HEK293 (cell line): ENCODE measurements around the gene TEAD3.

Source experiments
- BCL11A ChIP-seq: fragments of 450-650 bp; formaldehyde crosslinking; IDR thresholded peaks from 2 replicates; pipeline ENCODE4 v1.5.1; 2016; ENCODE audit warnings: low read depth, missing biosample characterization, missing genetic modification characterization
- HOXD13 ChIP-seq: sonication (generic); formaldehyde crosslinking; IDR thresholded peaks from 2 replicates; pipeline ENCODE4 v1.8.0; 2022; ENCODE audit warnings: missing genetic modification reagents, borderline replicate concordance
- KLF8 ChIP-seq: fragments of 450-650 bp; formaldehyde crosslinking; IDR thresholded peaks from 2 replicates; pipeline ENCODE4 v1.5.1; 2016; ENCODE audit warnings: missing biosample characterization, missing genetic modification characterization
- OVOL3 ChIP-seq: fragments of 450-650 bp; formaldehyde crosslinking; IDR thresholded peaks from 2 replicates; pipeline ENCODE4 v1.5.1; 2016; ENCODE audit warnings: missing biosample characterization, missing genetic modification characterization
- ZBTB1 ChIP-seq: fragments of 450-650 bp; formaldehyde crosslinking; IDR thresholded peaks from 2 replicates; pipeline ENCODE4 v1.5.1; 2016; ENCODE audit warnings: missing biosample characterization, missing genetic modification characterization
- ZBTB17 ChIP-seq: fragments of 450-650 bp; formaldehyde crosslinking; IDR thresholded peaks from 2 replicates; pipeline ENCODE4 v1.5.1; 2016; ENCODE audit warnings: missing biosample characterization, missing genetic modification characterization
- ZFP69B ChIP-seq: fragments of 450-650 bp; formaldehyde crosslinking; IDR thresholded peaks from 2 replicates; pipeline ENCODE4 v1.5.1; 2016; ENCODE audit warnings: missing biosample characterization, missing genetic modification characterization
- ZNF10 ChIP-seq: fragments of 450-650 bp; formaldehyde crosslinking; IDR thresholded peaks from 2 replicates; pipeline ENCODE4 v1.5.1; 2017; ENCODE audit warnings: missing biosample characterization, missing genetic modification characterization
- ZNF132 ChIP-seq: fragments of 450-650 bp; formaldehyde crosslinking; IDR thresholded peaks from 2 replicates; pipeline ENCODE4 v1.5.1; 2017; ENCODE audit warnings: missing biosample characterization, missing genetic modification characterization, borderline replicate concordance
- ZNF2 ChIP-seq: fragments of 450-650 bp; formaldehyde crosslinking; IDR thresholded peaks from 2 replicates; pipeline ENCODE4 v1.5.1; 2016; ENCODE audit warnings: missing biosample characterization, missing genetic modification characterization
- ZNF354C ChIP-seq: fragments of 450-650 bp; formaldehyde crosslinking; IDR thresholded peaks from 2 replicates; pipeline ENCODE4 v1.5.1; 2016; ENCODE audit warnings: missing biosample characterization, missing genetic modification characterization, low read depth, borderline replicate concordance
- ZNF416 ChIP-seq: fragments of 450-650 bp; formaldehyde crosslinking; IDR thresholded peaks from 2 replicates; pipeline ENCODE4 v1.5.1; 2016; ENCODE audit warnings: missing biosample characterization, missing genetic modification characterization
- ZNF433 ChIP-seq: fragments of 450-650 bp; formaldehyde crosslinking; IDR thresholded peaks from 2 replicates; pipeline ENCODE4 v1.5.1; 2016; ENCODE audit warnings: missing biosample characterization, missing genetic modification characterization, low read depth
- ZNF530 ChIP-seq: fragments of 450-650 bp; formaldehyde crosslinking; IDR thresholded peaks from 2 replicates; pipeline ENCODE4 v1.5.1; 2016; ENCODE audit warnings: low read depth, missing biosample characterization, missing genetic modification characterization
- ZNF548 ChIP-seq: fragments of 450-650 bp; formaldehyde crosslinking; IDR thresholded peaks from 2 replicates; pipeline ENCODE4 v1.5.1; 2016; ENCODE audit warnings: missing biosample characterization, missing genetic modification characterization
- ZNF549 ChIP-seq: fragments of 450-650 bp; IDR thresholded peaks from 2 replicates; pipeline ENCODE4 v1.5.1; 2018; ENCODE audit warnings: missing biosample characterization, missing genetic modification characterization, mild to moderate bottlenecking, inconsistent platforms, moderate library complexity
- ZNF629 ChIP-seq: fragments of 450-650 bp; formaldehyde crosslinking; IDR thresholded peaks from 2 replicates; pipeline ENCODE4 v1.5.1; 2017; ENCODE audit warnings: missing biosample characterization, missing genetic modification characterization
- TF ChIP-seq, protein P1 (sequence below): fragments of 450-650 bp; formaldehyde crosslinking; IDR thresholded peaks from 2 replicates; pipeline ENCODE4 v1.5.1; 2017; ENCODE audit warnings: missing biosample characterization, missing genetic modification characterization
- TF ChIP-seq, protein P2 (sequence below): fragments of 450-650 bp; formaldehyde crosslinking; IDR thresholded peaks from 2 replicates; pipeline ENCODE4 v1.5.1; 2016; ENCODE audit warnings: missing biosample characterization, missing genetic modification characterization
- TF ChIP-seq, protein P3 (sequence below): fragments of 450-650 bp; formaldehyde crosslinking; IDR thresholded peaks from 2 replicates; pipeline ENCODE4; 2016; ENCODE audit warnings: missing biosample characterization, missing genetic modification characterization
- TF ChIP-seq, protein P4 (sequence below): fragments of 450-650 bp; formaldehyde crosslinking; IDR thresholded peaks from 2 replicates; pipeline ENCODE4 v1.5.1; 2016; ENCODE audit warnings: missing biosample characterization, missing genetic modification characterization
- TF ChIP-seq, protein P5 (sequence below): fragments of 450-650 bp; formaldehyde crosslinking; IDR thresholded peaks from 2 replicates; pipeline ENCODE4 v1.5.1; 2017; ENCODE audit warnings: missing biosample characterization, missing genetic modification characterization
- TF ChIP-seq, protein P6 (sequence below): fragments of 450-650 bp; formaldehyde crosslinking; IDR thresholded peaks from 2 replicates; pipeline ENCODE4 v1.5.1; 2016; ENCODE audit warnings: missing biosample characterization, missing genetic modification characterization
- TF ChIP-seq, protein P7 (sequence below): fragments of 450-650 bp; formaldehyde crosslinking; IDR thresholded peaks from 2 replicates; pipeline ENCODE4 v1.5.1; 2016; ENCODE audit warnings: missing biosample characterization, missing genetic modification characterization

The TEAD3 gene

DNA sequence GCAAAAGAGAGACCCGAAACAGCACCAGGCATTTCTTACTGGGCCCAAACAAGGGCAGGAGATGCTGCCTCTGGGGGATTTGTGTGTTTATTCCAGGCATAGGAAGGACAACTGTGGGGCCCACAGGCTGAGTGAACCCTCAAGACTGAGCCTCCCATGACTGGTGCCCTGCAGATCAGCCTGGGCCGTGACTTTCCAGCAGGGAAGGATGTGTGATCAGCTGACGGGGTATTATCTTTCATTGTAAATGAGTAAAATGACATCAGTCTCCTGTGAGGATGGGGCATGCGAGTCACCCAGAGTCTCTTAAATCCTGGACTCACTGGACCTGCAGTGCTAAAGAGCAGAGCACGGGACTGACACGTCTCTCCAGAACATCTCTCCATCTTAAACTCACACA lies 3.9 kb upstream of the TEAD3 start (continued):
- TF ChIP-seq, protein P1, sequence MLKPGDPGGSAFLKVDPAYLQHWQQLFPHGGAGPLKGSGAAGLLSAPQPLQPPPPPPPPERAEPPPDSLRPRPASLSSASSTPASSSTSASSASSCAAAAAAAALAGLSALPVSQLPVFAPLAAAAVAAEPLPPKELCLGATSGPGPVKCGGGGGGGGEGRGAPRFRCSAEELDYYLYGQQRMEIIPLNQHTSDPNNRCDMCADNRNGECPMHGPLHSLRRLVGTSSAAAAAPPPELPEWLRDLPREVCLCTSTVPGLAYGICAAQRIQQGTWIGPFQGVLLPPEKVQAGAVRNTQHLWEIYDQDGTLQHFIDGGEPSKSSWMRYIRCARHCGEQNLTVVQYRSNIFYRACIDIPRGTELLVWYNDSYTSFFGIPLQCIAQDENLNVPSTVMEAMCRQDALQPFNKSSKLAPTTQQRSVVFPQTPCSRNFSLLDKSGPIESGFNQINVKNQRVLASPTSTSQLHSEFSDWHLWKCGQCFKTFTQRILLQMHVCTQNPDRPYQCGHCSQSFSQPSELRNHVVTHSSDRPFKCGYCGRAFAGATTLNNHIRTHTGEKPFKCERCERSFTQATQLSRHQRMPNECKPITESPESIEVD (tag by site-specific recombination): no peak
- no peak for TF ChIP-seq ZNF416 (tag by site-specific recombination)
- TF ChIP-seq, protein P2, sequence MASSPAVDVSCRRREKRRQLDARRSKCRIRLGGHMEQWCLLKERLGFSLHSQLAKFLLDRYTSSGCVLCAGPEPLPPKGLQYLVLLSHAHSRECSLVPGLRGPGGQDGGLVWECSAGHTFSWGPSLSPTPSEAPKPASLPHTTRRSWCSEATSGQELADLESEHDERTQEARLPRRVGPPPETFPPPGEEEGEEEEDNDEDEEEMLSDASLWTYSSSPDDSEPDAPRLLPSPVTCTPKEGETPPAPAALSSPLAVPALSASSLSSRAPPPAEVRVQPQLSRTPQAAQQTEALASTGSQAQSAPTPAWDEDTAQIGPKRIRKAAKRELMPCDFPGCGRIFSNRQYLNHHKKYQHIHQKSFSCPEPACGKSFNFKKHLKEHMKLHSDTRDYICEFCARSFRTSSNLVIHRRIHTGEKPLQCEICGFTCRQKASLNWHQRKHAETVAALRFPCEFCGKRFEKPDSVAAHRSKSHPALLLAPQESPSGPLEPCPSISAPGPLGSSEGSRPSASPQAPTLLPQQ: peak; percentile 99
- TF ChIP-seq HOXD13 (CRISPR knock-in tag): no peak
- TF ChIP-seq, protein P3, sequence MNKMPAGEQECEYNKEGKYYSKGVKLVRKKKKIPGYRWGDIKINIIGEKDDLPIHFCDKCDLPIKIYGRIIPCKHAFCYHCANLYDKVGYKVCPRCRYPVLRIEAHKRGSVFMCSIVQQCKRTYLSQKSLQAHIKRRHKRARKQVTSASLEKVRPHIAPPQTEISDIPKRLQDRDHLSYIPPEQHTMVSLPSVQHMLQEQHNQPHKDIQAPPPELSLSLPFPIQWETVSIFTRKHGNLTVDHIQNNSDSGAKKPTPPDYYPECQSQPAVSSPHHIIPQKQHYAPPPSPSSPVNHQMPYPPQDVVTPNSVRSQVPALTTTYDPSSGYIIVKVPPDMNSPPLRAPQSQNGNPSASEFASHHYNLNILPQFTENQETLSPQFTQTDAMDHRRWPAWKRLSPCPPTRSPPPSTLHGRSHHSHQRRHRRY (tag by site-specific recombination): no peak
- TF ChIP-seq, protein P4, sequence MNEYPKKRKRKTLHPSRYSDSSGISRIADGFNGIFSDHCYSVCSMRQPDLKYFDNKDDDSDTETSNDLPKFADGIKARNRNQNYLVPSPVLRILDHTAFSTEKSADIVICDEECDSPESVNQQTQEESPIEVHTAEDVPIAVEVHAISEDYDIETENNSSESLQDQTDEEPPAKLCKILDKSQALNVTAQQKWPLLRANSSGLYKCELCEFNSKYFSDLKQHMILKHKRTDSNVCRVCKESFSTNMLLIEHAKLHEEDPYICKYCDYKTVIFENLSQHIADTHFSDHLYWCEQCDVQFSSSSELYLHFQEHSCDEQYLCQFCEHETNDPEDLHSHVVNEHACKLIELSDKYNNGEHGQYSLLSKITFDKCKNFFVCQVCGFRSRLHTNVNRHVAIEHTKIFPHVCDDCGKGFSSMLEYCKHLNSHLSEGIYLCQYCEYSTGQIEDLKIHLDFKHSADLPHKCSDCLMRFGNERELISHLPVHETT: 0 out of 2 replicates have a peak, but pooled peaks have one; percentile 61
- no peak for TF ChIP-seq ZNF548 (tag by site-specific recombination)
- TF ChIP-seq, protein P5, sequence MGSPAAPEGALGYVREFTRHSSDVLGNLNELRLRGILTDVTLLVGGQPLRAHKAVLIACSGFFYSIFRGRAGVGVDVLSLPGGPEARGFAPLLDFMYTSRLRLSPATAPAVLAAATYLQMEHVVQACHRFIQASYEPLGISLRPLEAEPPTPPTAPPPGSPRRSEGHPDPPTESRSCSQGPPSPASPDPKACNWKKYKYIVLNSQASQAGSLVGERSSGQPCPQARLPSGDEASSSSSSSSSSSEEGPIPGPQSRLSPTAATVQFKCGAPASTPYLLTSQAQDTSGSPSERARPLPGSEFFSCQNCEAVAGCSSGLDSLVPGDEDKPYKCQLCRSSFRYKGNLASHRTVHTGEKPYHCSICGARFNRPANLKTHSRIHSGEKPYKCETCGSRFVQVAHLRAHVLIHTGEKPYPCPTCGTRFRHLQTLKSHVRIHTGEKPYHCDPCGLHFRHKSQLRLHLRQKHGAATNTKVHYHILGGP (tag by site-specific recombination): no peak
- TF ChIP-seq, protein P6, sequence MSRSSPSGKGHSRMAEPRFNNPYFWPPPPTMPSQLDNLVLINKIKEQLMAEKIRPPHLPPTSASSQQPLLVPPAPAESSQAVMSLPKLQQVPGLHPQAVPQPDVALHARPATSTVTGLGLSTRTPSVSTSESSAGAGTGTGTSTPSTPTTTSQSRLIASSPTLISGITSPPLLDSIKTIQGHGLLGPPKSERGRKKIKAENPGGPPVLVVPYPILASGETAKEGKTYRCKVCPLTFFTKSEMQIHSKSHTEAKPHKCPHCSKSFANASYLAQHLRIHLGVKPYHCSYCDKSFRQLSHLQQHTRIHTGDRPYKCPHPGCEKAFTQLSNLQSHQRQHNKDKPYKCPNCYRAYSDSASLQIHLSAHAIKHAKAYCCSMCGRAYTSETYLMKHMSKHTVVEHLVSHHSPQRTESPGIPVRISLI (tag by site-specific recombination): no peak
- TF ChIP-seq BCL11A (tag by site-specific recombination): peak; percentile 68; the same call in 1 of the 2 replicates
- TF ChIP-seq ZNF549: no peak
- TF ChIP-seq ZBTB17: peak; percentile 62
- TF ChIP-seq OVOL3 (tag by site-specific recombination): no peak
- TF ChIP-seq ZNF10 (tag by site-specific recombination): peak; percentile 76
- no peak for TF ChIP-seq ZBTB1 (tag by site-specific recombination)
- TF ChIP-seq, protein P7, sequence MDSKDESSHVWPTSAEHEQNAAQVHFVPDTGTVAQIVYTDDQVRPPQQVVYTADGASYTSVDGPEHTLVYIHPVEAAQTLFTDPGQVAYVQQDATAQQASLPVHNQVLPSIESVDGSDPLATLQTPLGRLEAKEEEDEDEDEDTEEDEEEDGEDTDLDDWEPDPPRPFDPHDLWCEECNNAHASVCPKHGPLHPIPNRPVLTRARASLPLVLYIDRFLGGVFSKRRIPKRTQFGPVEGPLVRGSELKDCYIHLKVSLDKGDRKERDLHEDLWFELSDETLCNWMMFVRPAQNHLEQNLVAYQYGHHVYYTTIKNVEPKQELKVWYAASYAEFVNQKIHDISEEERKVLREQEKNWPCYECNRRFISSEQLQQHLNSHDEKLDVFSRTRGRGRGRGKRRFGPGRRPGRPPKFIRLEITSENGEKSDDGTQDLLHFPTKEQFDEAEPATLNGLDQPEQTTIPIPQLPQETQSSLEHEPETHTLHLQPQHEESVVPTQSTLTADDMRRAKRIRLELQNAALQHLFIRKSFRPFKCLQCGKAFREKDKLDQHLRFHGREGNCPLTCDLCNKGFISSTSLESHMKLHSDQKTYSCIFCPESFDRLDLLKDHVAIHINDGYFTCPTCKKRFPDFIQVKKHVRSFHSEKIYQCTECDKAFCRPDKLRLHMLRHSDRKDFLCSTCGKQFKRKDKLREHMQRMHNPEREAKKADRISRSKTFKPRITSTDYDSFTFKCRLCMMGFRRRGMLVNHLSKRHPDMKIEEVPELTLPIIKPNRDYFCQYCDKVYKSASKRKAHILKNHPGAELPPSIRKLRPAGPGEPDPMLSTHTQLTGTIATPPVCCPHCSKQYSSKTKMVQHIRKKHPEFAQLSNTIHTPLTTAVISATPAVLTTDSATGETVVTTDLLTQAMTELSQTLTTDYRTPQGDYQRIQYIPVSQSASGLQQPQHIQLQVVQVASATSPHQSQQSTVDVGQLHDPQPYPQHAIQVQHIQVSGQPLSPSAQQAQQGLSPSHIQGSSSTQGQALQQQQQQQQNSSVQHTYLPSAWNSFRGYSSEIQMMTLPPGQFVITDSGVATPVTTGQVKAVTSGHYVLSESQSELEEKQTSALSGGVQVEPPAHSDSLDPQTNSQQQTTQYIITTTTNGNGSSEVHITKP: no peak
- no peak for TF ChIP-seq ZNF530 (tag by site-specific recombination)
- no peak for TF ChIP-seq KLF8 (tag by site-specific recombination)
- TF ChIP-seq ZNF2 (tag by site-specific recombination): 0 out of 2 replicates have a peak, but pooled peaks have one; percentile 39
- no peak for TF ChIP-seq ZNF354C (tag by site-specific recombination)
- TF ChIP-seq ZNF132: no peak
- TF ChIP-seq ZFP69B (tag by site-specific recombination): peak; percentile 99
- TF ChIP-seq ZNF629: peak; percentile 91
- no peak for TF ChIP-seq ZNF433 (tag by site-specific recombination)
- TF ChIP-seq, all 188 proteins: peak for 27
